HEK293 (cell line): ENCODE measurements around the gene DRAP1.

Experiments
- ATF2 ChIP-seq: fragments of 450-650 bp; formaldehyde crosslinking; IDR thresholded peaks from 2 replicates; pipeline ENCODE4 v1.5.1; 2016; ENCODE audit warnings: missing biosample characterization, missing genetic modification characterization, low read depth
- RBAK ChIP-seq: fragments of 450-650 bp; formaldehyde crosslinking; IDR thresholded peaks from 2 replicates; pipeline ENCODE4 v1.5.1; 2016; ENCODE audit warnings: missing biosample characterization, missing genetic modification characterization
- YY2 ChIP-seq: fragments of 450-650 bp; formaldehyde crosslinking; IDR thresholded peaks from 2 replicates; pipeline ENCODE4 v1.5.1; 2016; ENCODE audit warnings: missing biosample characterization, missing genetic modification characterization
- ZBTB17 ChIP-seq: fragments of 450-650 bp; formaldehyde crosslinking; IDR thresholded peaks from 2 replicates; pipeline ENCODE4 v1.5.1; 2016; ENCODE audit warnings: missing biosample characterization, missing genetic modification characterization
- ZFP3 ChIP-seq: fragments of 450-650 bp; formaldehyde crosslinking; IDR thresholded peaks from 2 replicates; pipeline ENCODE4 v1.5.1; 2016; ENCODE audit warnings: low read depth, missing biosample characterization, missing genetic modification characterization
- ZFP69B ChIP-seq: fragments of 450-650 bp; formaldehyde crosslinking; IDR thresholded peaks from 2 replicates; pipeline ENCODE4 v1.5.1; 2016; ENCODE audit warnings: missing biosample characterization, missing genetic modification characterization
- ZNF302 ChIP-seq: fragments of 450-650 bp; formaldehyde crosslinking; IDR thresholded peaks from 2 replicates; pipeline ENCODE4 v1.5.1; 2016; ENCODE audit warnings: missing biosample characterization, missing genetic modification characterization, low read depth
- ZNF747 ChIP-seq: fragments of 450-650 bp; formaldehyde crosslinking; IDR thresholded peaks from 2 replicates; pipeline ENCODE4 v1.5.1; 2016; ENCODE audit warnings: missing biosample characterization, missing genetic modification characterization
- TF ChIP-seq, protein P1 (sequence below): fragments of 450-650 bp; formaldehyde crosslinking; IDR thresholded peaks from 2 replicates; pipeline ENCODE4 v1.5.1; 2016; ENCODE audit warnings: missing biosample characterization, missing genetic modification characterization

GRCh38 chr11:65885231-65885630 is 34.0 kb upstream of the DRAP1 start:
- no peak for TF ChIP-seq ZFP69B (tag by site-specific recombination)
- no peak for TF ChIP-seq ZNF302 (tag by site-specific recombination)
- TF ChIP-seq, protein P1, sequence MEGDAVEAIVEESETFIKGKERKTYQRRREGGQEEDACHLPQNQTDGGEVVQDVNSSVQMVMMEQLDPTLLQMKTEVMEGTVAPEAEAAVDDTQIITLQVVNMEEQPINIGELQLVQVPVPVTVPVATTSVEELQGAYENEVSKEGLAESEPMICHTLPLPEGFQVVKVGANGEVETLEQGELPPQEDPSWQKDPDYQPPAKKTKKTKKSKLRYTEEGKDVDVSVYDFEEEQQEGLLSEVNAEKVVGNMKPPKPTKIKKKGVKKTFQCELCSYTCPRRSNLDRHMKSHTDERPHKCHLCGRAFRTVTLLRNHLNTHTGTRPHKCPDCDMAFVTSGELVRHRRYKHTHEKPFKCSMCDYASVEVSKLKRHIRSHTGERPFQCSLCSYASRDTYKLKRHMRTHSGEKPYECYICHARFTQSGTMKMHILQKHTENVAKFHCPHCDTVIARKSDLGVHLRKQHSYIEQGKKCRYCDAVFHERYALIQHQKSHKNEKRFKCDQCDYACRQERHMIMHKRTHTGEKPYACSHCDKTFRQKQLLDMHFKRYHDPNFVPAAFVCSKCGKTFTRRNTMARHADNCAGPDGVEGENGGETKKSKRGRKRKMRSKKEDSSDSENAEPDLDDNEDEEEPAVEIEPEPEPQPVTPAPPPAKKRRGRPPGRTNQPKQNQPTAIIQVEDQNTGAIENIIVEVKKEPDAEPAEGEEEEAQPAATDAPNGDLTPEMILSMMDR (tag by site-specific recombination): no peak
- TF ChIP-seq RBAK (tag by site-specific recombination): no peak
- TF ChIP-seq ATF2 (tag by site-specific recombination): no peak
- TF ChIP-seq ZNF747 (tag by site-specific recombination): no peak
- TF ChIP-seq ZBTB17 (tag by site-specific recombination): no peak
- TF ChIP-seq YY2 (tag by site-specific recombination): no peak
- no peak for TF ChIP-seq ZFP3 (tag by site-specific recombination)
